COR-L47 (cell line): ENCODE results near the gene SEMA3E.
A peak's percentile ranks its signal among the peaks of the same experiment; 100 is the strongest.
"Not testable (repeated sequence)": the region's sequence is repeated elsewhere in the genome, so short reads cannot be mapped to it uniquely, and the experiment has no call there.

Experiments
- DNase-seq: peaks from one replicate; lab custom pipeline; 2025; lab: John Stamatoyannopoulos, UW

Gene SEMA3E

DNA sequence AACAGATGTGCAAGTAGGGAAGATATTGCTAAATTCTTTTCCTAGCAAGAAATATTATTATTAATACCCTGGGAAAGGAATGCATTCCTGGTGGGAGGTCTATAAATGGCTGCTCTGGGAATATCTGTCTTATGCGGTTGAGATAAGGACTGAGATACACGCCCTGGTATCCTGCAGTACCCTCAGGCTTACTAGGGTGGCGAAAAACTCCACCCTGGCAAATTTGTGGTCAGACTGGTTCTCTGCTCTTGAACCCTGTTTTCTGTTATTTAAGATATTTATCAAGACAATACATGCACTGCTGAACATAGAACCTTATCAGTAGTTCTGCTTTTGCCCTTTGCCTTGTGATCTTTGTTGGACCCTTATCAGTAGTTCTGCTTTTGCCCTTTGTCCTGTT, 96.4 kb downstream of the SEMA3E start:
- DNase-seq: not testable (repeated sequence)

DNA sequence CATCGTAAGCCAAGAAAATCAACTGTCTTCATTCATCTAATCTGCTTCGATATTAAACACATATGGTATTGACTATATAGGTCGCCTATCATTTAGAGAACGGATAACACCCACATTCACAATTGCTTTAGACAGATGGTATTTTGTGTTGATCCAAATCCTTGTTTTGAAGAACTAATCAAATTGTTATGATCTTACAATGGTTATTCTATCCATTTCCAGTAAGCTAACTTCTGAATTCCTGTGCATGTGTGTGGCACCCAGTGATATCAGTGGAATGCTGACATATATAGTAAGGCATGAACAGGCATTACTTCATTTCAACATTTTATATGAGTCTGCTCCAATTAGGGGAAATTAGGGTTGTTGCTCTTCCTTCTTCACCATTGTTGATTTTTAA, 98.8 kb downstream of the SEMA3E start:
- no peak for DNase-seq

DNA sequence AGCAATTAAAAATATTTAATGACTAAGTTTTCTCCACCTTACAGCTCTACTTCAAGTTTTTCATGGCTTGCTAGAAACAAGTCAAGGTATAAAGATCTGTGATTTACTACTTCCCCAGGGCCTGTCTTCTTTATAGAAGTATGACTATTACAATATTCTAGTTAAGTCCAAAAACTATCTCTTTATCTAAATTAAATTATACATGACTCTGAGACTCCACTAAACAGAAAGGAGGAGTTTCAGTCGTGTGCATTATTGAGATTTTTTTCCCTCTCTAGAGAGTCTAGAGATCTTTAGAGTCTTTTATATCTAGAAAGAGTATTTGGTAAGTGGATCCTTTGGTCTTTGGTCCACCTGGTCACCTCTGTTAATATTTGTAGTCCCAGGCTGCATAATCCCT, 100.7 kb downstream of the SEMA3E start:
- no peak for DNase-seq

DNA sequence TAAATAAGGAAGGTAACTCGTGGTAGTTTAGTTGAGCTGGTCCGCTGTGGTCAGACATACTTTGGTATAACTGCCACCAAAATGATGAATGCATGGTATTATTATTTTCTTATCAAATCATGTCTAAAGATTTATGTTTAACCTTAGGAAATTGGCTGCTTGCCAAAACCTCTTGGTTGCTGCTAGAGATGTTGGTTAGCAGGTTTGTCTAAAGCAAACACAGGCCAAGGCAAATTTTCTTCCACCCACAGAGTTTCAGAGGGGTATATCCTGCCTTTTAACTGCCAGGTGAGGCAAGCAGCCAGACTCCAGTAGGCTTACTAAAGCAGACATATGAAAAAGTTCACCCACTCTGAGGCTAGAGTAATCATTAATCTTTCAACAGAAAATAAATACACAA, 101.4 kb downstream of the SEMA3E start:
- DNase-seq: peak; percentile 97

DNA sequence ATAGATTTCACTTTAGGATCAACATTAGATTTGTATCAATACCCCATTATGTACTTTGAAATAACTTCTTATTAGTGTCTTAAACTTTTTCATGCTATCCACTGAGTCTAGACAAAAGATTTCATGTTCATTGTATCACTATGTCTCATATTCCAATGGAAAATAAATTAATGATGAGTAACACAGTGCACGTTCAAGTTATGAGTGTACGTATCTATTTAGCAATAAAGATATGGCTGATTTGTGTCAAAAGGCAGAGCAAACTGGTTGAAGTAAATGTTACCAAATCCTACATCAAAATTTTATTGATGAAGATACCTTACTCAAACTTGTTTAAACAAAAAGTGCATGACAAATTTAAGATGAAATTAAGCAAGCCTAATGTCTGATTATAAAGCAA, 102.4 kb downstream of the SEMA3E start:
- DNase-seq: no peak

DNA sequence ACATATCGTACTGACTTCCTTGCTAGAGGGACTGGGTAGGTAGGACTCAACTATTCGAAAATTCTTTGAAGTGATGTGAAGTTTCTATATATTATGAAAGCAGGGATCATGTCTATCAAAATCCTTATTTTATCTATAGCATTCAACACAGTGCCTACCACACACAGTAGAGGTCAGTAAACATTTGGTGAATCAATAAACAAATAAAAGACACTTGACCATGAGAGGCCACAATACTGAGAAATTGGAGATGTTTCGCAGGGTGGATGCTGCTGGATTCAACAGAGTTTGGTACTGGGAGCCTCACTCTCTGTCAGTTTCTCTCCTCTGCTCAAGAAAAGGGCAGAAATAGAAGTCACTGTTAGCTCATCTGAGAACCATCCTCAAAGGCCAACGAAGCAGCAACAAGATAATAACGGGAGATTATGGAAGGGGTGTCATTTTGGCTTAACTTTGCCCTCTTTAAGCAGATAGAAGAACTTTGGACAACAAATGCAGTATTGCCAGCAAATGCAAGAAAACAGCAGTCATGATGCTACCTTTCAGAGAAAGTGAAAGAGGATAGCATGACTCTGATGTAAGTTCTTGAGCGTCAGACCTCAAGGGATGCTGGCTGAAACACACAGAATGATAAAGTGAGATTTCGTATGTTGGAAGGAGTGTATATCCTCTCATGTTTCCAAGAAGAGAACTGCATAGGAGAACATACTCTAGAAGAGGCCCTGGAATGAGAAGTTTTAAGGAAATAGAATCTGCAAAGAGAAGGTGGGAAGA, 107.6 kb downstream of the SEMA3E start:
- DNase-seq: no peak

DNA sequence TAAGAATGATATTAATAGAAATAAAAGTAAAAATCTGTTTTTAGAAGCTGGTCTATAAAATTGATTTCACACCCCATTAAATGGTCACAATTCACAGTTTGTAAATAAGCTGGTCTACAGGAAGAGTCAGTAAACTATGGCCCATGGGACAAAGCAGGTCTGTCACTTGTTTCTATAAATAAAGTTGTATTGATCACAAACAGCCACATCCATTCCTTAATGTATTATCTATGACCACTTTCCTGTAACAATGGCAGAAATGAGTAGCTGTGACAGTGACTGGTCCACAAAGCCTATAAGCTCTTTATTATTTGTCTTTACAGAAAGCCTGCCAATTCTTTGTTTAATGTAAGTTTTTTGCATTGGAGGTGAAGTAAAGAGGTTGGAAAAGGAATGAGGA, 114.5 kb downstream of the SEMA3E start:
- no peak for DNase-seq

DNA sequence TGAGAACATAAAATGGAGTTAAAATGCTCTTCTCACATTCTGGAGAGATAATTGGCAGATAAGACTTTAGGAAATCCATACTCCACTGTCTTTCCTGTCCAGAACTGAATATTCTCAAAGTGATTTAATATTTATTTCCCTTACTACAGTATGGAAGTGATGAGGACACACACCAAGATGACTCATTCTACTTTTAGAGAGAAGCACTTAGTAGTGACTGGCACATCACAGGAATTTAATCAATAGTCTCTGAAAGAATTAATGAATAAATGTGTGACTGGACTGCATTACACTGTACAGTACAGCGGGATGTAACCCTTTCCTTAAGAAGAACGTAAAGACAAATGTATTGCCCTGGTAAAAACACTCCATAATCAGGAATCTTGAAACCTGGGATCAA, 116.7 kb downstream of the SEMA3E start:
- DNase-seq: no peak

DNA sequence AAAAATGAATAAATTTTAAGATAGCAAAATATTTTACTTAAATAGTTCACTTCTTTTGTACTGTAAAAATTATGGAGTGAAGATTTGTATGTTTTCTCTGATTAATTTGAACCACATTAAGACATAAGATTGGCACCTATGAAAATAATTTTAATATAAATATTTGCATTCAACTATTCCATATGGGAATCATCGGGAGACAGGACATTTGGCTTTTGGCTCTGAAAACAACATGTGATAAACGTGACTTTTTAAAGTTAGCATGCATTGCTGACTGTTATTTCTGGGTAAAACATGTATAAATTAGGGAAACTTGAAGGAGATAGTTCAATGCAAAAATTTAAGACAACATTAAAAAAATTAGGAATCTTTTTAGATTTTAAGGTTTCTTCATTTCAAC, 117.2 kb downstream of the SEMA3E start:
- no peak for DNase-seq

DNA sequence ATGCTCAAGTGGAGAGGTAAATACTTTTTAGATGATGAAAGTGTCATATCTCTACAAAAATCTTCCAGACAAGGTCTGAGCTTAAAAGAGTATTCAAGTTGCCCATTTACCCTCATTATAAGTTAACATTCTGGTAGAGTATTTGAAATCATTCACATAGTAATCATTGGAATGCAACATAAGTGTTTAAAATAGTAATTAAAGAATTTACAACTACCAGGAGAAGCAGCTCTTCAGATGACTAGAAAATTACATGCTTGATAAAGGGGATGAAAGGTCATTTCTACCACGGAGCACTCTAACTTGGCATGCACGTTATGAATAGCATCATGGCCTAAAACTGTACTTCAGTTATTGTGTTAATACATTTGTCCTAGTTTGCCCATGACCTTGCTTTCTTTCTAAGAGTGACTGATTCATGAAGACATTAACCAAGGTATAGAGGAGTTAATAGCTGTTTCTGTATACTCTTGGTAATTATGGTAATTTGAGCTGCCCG, 120.0 kb downstream of the SEMA3E start:
- peak; percentile 6 for DNase-seq

DNA sequence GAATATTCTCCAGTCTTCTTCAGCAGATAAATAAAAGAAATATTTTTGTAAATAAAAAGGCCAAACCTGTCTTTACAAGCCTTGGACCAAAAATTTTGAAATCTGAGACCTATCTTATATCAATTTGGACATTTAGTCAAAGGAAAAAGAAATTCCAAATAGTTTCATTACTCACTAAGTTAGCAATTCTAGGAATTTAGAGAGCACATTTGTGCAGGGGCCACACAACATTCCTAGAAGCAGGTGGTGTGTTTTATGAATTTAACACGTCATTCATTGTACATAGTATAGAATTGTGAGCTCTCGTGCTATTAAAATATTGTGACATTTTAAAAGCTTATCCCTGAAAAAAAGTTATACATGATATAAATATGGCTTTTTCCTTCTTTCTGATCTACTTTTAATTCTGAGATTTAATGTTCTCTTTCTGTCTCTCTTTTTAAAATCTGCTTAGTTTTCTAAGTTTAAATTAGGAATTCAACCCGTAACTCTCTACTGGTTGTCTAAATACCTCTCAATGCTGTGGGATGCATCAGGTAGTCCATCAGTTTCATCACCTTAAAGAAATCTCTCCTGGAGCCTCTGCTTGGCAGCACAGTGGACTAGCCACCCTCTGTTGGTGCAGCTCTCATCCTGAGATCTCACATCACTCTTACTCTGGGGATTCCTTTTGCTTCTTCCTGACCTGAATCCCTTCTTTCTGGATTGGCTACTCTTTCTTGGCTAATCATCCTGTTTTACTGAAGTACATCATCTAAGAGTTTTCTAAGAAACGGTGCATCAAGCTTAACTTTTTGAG, 124.5 kb downstream of the SEMA3E start:
- no peak for DNase-seq

DNA sequence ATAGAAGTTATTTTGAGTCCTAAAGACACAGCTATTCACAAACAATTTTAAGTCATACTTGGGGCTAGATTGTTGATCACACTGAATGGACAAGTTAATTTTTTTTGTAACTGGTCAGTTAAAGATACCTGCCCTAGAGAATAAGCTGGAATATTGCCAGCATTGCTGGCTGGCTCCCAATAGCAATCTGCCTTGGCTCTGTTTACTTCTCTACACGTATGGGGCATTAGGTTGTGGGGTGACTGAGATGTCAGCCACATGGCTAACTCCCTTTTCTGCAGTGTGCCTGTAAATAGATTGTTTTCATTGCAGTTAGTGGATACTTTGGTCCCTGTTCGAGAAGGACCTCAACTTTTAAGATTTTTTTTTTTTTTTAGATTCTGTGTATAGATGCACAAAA, 128.2 kb downstream of the SEMA3E start:
- DNase-seq: peak; percentile 28

DNA sequence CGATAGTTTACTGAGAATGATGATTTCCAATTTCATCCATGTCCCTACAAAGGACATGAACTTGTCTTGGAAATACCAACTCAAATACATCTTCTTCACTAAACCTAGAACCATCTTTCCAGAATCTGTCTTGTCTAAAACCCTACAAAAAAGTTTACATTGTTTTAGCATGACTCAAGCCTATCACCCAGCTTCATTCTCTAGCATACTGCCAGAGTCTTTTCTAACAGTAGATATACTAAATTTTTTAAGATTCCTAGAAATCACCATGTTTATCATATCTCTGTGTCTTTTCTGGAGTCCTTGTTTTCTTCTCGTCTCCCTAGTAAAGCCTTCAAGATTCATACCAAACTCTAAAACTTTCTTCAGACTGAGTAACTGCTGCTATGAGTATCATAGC, 129.7 kb downstream of the SEMA3E start:
- no peak for DNase-seq

DNA sequence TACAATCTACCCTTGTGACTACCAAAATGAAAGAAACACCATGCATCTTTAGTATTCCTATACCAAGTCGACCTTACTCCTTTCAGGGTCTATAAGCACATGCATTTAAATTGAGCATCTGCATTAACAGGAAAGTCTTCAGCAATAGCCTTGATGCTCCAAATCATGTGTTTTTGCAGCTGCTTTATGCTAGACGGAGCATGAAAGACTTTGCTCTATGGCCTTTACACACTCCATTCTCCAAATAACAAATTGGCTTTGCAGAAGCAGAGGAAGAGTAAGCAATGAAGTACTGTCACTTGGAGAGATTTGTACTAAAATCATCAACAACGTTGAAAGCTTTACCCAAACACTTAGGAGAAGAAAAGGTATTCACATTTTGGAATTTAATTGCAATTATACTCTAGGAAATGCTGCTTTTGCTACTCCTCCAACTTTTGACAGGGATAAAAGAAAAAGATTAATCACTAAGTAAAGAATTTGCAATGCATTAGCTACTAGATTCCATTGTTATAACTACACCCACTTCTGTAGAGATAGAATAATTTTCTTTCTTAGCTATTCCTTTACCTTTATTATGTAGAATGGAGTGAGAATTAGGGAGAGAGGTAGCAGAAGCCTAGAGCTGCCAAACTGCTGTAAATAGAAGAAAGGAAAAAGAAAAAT, 131.8 kb downstream of the SEMA3E start:
- DNase-seq: no peak

DNA sequence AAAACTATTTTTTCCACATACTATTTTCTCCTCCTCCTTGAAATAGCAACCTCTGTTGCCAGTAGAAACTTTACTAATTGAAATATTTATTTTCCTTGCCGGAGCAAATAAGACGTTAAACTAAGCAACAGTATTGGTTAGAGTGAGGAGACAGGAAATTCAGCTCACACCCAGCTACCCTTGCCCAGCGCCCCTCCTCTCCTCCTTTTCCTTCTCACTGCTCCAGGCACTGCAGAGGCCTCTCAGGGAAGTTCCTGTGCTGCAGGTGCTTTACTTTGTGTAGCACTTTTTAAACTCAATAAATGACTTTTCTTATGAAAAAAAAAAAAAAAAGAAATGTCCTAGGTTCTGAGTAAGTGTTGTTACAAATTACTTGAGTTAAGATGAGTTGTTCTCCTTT, 134.0 kb downstream of the SEMA3E start:
- DNase-seq: no peak

DNA sequence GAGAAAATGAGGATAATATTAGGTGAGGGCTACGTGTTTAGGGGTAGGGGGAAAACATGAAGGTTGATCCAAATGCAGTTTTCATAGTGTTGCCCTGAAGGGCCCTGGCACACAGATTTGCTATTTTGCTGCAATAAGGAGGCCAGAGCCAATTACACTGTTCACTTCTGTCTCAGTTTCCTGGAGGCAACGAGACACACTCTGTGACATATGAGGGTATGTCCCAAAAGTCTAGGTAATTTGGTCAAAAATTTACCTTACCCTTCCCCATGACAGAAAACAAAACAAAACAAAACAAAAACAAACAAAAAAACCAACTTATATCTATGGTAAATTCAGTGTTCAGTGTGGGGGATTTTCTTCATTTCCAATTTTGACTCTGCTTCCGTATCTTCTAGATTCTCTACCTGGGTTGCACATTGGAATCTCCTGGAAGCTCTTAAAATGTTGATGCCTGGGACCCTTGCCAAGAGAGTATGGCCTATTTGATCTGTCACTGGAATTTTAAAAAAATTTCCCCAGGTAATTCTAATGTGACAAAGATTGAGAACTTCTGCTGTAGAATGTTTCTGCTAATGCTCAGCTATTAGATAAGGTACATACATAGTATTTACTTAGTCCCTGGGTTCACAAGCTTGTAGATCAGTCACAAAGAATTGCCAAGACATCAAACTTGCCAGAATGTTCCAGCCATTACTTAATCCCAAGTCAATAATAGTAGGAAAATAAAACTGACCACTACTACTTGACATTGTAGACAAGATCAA, 139.5 kb downstream of the SEMA3E start:
- no peak for DNase-seq

DNA sequence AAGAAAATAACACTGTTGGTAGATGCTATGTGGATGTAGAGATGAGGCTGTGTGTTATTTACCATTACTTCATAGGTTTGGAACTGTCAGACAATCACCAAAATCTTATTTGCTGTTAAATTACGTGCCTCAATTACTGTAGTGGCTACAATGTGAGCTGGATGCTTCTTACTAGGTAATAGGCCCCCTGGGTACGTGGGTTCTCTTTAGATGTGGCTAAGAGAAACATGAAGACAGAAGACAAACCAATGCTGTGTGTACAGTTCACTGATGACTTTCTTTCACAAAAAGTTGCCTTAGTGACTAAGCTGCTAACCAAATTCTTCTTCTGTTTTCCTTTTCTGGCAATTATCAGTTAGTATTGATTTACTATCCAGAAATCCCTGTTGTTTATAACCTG, 144.6 kb downstream of the SEMA3E start:
- DNase-seq: no peak

DNA sequence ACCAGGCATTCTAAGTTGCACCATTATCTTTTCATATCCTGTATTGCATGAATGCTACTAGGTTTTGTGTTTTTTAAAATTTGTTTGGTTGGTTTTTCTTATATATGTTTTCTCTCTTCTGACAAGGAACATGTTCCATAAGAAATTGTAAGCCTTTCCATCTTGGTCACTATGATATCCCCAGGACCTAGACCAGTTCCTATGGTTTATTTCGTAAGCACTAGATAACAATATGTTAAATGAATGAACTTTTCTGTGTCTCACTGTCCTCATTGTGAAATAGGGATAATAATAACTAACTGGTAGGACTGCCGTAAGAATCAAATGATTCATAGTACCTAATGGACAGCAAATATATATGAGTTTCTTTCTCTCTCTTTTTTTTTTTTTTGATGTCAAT, 146.3 kb downstream of the SEMA3E start:
- DNase-seq: no peak

DNA sequence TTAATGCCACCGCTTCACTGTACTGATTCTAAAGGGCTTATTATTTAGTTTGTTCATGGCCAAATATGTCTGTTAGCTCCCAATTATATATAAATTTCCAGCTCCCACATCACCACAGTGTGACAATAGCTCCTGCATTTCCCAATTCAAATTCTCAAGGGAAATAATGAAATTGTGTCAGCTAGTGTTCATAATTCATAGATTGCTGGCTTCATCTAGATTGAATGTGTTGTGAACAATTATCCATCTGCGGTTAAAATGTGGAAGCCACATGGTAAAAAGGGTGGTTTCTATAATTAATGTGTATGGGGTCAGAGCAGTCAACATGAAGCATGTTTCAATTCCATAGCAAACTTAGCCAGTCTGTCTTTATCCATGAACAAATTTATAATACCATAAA, 154.3 kb downstream of the SEMA3E start:
- no peak for DNase-seq

DNA sequence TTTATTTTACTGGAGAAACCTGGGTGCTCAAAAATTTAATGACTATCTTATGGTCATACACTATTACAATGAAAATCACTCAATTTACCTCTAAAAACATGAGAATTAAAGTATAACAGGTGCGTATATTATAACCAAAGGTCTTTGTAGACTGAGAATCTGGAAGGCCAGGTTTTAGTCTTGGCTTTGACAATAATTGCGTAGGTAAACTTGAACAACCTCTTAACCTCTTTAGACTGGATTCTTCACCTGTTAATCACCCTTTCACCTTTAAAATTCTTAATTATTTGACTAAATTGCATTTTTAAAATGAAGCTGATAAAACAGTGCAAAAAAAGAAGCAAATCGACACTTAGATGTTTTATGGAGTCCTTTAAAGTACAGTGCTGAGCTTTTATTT, 156.1 kb downstream of the SEMA3E start:
- DNase-seq: no peak

DNA sequence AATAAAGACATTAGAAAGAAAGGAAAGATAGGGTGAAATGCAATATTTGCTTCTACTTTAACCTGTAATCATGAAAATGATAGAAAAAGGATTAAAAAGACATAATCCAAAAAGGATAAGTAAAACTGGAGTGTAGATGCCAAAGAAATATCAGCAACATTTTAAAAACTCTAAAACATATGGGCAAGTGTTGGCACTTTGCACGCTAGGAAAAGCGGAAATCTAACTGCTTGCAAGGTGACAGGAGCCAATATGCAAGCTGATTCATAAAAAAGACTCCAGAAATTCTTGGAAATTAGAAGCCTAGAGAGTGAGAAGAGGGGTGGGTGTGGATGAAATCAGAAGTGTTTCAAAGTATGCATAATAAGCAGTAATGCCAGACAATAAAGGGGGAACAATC, 161.1 kb downstream of the SEMA3E start:
- no peak for DNase-seq

DNA sequence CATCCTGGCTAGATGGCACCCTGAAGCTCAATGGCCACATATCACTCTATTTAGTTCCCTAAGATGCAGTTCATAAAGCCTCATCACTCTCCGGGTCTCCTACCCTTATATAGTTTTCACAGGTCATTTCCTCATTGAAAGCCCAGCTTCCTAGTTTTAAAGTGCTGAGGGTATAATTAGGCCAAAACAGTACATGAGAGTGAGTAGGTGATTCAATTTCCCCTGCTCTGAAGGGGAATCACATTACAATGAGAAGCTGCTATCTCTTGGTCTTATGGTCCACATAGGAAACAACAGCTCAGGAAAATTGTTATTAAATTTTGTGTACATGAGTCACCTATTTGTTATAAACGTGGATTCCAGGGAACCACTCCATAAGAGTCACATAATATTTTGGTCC, 162.0 kb downstream of the SEMA3E start:
- DNase-seq: no peak
